ENCODE data around the gene ACSF2.

DNA sequence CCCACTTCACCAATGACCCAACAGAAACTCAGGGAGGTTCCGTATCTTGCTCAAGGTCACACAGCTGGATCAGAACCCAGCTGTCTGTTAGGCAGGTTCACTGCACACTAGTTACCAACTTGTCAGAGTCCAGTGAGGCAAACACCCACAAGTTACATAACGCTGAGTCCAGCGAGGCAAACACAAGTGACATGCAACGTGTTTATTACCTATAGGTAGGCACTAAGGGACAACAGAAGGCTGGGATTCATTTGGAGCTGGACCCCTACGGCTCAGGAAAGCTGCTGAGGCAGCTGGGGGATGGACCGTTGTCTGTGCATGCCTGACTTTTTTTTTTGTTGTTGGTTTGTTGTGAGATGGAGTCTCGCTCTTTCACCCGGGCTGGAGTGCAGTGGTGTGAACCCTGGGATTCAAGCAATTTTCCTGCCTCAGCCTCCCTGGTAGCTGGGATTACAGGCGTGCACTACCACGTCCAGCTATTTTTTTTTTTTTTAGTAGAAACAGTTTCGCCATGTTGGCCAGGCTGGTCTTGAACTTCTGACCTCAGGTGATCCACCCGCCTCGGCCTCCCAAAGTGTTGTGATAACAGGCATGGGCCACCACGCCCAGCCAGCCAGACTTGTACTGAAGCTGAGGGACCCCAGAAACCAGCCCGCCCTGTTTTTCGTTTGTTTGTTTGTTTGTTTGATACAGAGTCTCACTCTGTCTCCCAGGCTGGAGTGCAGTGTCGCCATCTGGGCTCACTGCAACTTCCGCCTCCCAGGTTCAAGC, 50.7 kb downstream of the ACSF2 start:
- TF ChIP-seq POU2F2 (IDR thresholded peaks at IDR 0.05; ENCODE audit: low read depth, low read length): no peak
- TF ChIP-seq POLR2A (IDR thresholded peaks at IDR 0.05; ENCODE audit: low read depth, low read length): no peak
- TF ChIP-seq TAF1 (IDR thresholded peaks at IDR 0.05; ENCODE audit: low read depth, low read length): no peak
- TF ChIP-seq POLR2AphosphoS5 (IDR thresholded peaks at IDR 0.05; ENCODE audit: low read depth, low read length): no peak

All from GM12891 (cell line).